GM19397 (cell line): ENCODE data around the gene IFI30.
A peak's percentile ranks its signal among the peaks of the same experiment; 100 is the strongest.

Experiments used
- ATAC-seq: cut with Tn5 transposase; IDR thresholded peaks from one replicate; pipeline ENCODE4 v1.9.1; 2021; ENCODE audit warnings: mild to moderate bottlenecking, moderate library complexity; ENCODE audit not compliant: unreplicated experiment

Gene IFI30

DNA sequence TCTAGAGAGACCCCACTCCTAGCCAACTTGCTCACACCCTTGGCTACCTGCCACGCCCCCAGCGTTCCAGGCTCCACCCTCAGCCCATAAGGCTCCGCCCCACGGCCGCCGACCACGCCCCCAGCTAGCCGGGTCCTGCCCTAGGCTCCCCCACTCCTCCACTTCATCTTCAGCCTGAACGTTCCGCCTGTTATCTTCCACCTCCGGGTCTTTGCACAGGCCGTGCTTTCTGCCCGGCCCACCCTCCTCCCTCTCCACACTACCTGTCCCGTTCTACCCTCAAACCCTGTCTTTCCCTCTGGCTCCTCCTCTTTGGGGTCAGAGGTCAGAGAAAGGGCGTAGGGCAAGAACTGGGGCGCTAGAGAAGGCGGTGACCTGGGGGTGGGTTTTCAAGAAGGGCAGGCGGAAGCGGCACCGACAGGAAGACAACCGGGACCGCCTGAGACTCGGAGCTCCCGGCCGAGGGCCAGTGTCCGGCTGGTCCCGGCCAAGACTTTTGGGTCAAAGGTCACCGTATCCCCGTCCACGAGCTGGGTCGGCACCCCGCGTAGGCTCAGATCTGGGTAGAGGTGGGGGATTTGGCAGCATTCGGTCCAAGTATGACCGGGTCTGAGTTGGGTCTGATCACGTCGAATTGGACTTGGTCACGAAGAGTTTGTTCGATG is 50.4 kb downstream of the IFI30 start:
- no peak for ATAC-seq

DNA sequence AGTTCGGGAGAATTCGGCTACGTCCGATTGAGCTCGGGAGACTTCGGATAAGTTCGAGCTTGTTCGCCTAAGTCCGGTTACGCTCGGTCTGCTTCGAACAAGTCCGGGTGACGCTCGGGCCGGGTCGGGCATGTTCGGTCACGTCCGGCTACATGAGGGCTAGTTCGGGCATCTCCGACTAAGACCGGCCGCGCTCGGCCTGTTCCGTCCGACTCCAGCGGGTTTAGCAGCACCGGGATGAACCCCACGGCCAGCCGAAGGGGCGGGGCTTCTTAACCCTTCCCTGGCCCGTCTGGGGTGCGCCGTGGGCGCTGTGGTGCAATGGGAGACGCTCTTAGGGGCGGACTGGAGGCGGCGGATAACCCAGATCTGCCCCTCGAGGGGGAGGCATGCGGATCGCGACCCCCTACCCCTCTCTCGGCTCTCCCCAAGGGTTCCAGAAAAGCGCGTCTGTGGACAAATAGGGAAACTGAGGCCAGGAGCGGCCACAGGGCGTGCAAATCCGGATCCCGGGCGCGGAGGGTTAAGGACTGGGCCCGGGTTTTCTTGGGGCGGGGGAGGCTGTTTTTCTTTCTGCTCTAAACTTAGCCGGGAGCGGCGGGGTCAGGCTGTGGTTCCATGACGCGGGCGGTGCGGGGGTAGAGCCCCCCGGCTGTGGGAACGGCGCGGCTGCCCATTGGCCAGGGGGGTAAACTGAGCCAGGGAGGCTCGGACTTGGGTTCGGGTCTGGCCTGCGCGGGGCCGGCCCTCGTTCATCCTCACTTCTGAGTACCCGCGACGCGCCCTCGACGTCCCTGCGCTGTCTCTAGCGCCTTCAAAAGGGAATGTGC is 51.1 kb downstream of the IFI30 start:
- peak; percentile 85 for ATAC-seq

DNA sequence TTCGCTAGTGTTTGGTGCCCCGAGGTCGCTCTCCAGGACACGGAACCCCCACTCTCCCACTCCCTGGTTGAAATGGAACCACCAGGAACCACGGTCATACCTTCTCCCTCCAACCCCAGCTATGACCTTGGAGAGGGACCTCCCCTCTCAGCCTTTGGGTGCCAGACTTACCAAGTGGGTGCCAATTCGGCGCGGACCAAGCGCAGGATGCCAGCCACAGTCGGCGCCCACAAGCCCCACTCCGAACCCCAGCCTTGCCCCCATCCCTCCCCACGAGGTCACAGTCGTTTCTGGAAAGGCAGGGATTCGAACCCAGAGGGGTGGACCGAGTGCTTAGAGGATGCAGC is 51.7 kb downstream of the IFI30 start:
- no peak for ATAC-seq

DNA sequence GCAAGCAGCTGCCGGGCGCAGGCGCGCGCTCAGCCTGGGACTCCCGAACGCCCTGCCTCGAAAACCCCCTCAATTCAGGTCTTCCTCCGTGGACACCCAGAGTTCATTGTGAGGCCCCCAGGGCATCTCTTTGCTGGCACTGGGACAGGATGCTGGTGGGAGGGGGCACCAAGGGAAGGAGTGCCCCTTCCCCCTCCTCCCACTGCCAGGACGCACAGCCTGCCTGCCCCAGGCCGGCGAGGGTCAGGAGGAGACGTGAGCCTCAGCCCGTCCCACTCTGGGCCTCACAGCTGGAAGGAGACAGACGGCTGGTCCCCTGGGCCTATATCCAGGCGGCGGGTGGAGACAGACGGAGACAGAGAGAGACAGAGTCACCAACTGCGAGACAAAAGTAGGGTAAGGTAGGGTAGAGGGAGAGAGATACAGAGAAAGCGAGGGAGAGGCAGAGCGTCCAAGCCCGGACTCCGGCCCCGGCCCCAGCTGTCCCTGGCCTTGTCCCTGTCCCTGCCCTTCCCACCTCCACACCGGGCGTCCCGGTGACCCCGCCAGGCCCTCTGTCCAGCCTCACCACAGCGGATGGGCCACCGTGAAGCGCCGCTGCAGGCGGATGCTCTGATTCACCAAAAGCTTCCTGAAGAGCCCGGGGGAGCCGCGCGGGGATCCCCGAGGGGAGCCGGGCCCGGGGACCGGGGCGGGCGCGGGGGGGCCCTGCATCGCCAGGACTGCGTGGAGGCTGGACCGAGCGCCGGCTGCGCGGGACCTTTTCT is 52.3 kb downstream of the IFI30 start, which contains the start of gene PDE4C:
Gene PDE4C, minus strand, starts transcription at position 737 of the 767 bp plus-strand sequence. Its CDS starts 23 bp downstream, at position 714.
- no peak for ATAC-seq

DNA sequence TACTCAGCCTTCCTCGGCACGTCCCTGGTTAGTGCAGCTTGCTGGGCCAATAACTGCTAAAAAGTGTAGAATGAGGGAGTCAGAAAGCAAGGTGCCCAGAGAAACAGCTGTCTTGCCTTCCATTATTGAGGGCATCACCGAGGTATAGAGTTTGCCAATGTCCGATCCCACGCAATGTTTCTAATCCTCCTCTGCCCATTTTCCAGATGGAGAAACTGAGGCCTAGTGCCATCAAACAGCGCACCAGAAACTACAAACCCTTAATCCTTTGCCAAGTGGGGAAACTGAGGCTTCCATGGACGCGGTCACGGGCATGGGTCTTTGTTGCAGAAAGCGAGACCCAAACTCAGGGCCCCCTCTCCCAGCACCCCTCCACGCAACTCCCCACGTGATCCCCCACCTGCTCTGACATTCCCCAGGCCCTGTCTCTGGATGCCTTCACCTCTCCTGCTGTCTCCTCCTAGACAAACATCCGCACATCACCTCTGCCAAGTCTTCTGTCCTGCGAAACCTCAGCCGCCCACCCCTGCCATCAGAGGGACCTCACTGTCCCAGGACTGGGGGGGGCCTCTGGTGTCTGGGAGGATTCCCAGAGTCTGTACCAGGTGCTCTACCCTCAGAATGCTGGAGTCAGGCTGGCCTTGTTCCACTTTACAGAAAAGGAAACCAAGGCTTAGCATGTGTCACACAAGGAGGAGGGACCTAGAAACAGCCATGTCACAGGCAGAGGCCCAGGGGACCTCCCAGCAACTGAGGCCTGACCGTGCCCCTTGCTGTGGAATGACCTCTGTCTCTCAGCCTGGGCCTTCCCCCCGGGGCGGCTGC is 53.6 kb downstream of the IFI30 start:
- no peak for ATAC-seq
